ENCODE results near the gene LRIF1.

DNA sequence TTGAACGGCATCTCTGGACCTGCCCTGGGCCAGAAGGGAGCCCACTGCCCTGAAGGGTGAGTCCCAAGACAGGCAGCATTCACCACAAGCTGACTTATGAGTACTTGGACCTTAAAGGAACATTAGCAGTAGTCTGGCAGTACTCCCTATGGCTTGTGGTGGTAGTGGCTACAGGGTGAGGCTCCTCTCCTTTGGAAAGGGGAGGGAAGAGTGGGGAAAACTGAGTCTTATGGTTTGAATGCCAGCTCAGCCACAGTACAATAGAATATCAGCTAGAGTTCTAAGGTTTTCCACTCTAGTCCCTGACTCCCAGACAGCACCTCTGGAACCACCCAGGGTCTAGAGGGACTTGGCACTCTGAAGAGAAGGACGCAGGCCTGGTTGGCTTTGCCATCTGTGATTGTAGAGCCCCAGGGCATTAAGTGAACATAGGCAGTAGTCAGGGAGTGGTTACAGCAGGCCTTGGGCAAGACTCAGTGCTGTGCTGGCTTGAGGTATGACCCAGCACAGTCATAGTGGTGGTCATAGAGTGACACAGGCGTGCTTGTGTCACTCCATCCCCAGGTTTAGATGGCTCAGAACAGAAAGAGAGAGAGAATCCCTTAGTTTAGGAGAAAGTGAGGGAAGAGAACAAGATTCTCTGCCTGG is 59.7 kb downstream of the LRIF1 start:
- TF ChIP-seq, protein P1, sequence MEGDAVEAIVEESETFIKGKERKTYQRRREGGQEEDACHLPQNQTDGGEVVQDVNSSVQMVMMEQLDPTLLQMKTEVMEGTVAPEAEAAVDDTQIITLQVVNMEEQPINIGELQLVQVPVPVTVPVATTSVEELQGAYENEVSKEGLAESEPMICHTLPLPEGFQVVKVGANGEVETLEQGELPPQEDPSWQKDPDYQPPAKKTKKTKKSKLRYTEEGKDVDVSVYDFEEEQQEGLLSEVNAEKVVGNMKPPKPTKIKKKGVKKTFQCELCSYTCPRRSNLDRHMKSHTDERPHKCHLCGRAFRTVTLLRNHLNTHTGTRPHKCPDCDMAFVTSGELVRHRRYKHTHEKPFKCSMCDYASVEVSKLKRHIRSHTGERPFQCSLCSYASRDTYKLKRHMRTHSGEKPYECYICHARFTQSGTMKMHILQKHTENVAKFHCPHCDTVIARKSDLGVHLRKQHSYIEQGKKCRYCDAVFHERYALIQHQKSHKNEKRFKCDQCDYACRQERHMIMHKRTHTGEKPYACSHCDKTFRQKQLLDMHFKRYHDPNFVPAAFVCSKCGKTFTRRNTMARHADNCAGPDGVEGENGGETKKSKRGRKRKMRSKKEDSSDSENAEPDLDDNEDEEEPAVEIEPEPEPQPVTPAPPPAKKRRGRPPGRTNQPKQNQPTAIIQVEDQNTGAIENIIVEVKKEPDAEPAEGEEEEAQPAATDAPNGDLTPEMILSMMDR (optimal IDR thresholded peaks at IDR 0.05 in 1 of 3, IDR thresholded peaks at IDR 0.05 in 1 of 3, conservative IDR thresholded peaks at IDR 0.05 in 1 of 3; ENCODE audit: extremely low read depth in 1 of 3, insufficient read depth in 2 of 3, low read length in 3 of 3), result no peak
- no peak for TF ChIP-seq EZH2 (IDR thresholded peaks at IDR 0.05; ENCODE audit: low read length)
